ENCODE results near the gene MVD.

DNA sequence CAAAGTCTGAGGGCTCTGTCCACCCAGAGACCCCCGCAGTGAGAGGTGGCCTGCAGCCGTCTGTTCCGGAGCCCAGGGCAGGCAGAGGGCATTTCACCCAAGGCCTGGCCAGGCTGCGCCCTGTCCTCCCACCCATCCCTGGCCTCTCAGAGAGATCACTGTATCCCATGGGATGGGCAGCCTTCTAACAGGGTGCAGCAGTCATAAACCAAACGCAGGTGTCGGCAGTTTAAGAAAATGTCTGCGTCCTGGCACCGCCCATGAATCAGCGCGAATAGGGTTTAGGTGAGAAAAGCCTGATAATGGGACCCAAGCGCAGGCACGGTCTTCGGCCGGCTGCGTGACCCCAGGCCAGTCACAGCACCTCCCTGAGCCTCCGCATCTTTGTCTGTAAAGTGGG, 17.4 kb downstream of the MVD start:
- TF ChIP-seq, protein P1, sequence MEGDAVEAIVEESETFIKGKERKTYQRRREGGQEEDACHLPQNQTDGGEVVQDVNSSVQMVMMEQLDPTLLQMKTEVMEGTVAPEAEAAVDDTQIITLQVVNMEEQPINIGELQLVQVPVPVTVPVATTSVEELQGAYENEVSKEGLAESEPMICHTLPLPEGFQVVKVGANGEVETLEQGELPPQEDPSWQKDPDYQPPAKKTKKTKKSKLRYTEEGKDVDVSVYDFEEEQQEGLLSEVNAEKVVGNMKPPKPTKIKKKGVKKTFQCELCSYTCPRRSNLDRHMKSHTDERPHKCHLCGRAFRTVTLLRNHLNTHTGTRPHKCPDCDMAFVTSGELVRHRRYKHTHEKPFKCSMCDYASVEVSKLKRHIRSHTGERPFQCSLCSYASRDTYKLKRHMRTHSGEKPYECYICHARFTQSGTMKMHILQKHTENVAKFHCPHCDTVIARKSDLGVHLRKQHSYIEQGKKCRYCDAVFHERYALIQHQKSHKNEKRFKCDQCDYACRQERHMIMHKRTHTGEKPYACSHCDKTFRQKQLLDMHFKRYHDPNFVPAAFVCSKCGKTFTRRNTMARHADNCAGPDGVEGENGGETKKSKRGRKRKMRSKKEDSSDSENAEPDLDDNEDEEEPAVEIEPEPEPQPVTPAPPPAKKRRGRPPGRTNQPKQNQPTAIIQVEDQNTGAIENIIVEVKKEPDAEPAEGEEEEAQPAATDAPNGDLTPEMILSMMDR (IDR thresholded peaks at IDR 0.05) = no peak
- TF ChIP-seq POLR2A (IDR thresholded peaks at IDR 0.05) (no peak), POLR2AphosphoS5 (IDR thresholded peaks at IDR 0.05) (no peak)
